Gastrocnemius medialis (tissue), 4 donors: ENCODE data around the gene BAZ2B. TPM values are rescaled to one million over a fixed set of nuclear protein-coding genes. Genes with fewer than 3 reads are reported as not detected.

ENCODE experiments used
- ATAC-seq, 2 donors: fragments of 150-250 bp; one replicate each; pipeline ENCODE4 v1.9.1; 2016
- DNase-seq, 2 donors: peaks; one replicate each; pipeline ENCODE4 v3.0.0-alpha.2; 2019
- H3K27ac ChIP-seq, 4 donors: fragments of 200-600 bp; sonication (generic); 1 replicate in 1 of 4; 2 replicates in 3 of 4; pipeline ENCODE4 v1.5.1; 2016 to 2018; ENCODE audit warnings: mild to moderate bottlenecking in 2 of 4, moderate library complexity in 1 of 4
- H3K27me3 ChIP-seq, 3 donors: fragments of 200-600 bp; sonication (generic) in 2 of 3; 1 replicate in 1 of 3; 2 replicates in 2 of 3; pipeline versions ENCODE4 v1.5.1 to v1.6.0; 2016 to 2019; ENCODE audit warnings: mild to moderate bottlenecking in 1 of 3, moderate library complexity in 1 of 3
- H3K36me3 ChIP-seq, 2 donors: fragments of 200-600 bp; sonication (generic) in 1 of 2; one replicate each; pipeline ENCODE4 v1.5.1; 2017 to 2018
- H3K4me1 ChIP-seq, 2 donors: fragments of 200-600 bp; sonication (generic) in 1 of 2; one replicate each; pipeline ENCODE4 v1.5.1; 2016 to 2017; ENCODE audit warnings: mild to moderate bottlenecking in 2 of 2
- H3K4me3 ChIP-seq, 4 donors: fragments of 200-600 bp; sonication (generic) in 3 of 4; 1 replicate in 1 of 4; 2 replicates in 3 of 4; pipeline ENCODE4 v1.5.1; 2016 to 2019; ENCODE audit warnings: mild to moderate bottlenecking in 2 of 4
- H3K9me3 ChIP-seq, 3 donors: fragments of 200-600 bp; sonication (generic) in 2 of 3; 1 replicate in 1 of 3; 2 replicates in 2 of 3; pipeline ENCODE4 v1.5.1; 2016 to 2019
- POLR2A ChIP-seq, 2 donors: fragments of 450-650 bp; IDR thresholded peaks; one replicate each; pipeline ENCODE4 v1.6.1; 2017; ENCODE audit warnings: antibody characterized with exemption in 2 of 2, mild to moderate bottlenecking in 2 of 2, moderate library complexity in 2 of 2
- in situ Hi-C, 4 donors: fragments of 200-750 bp; cut with MboI; loops; one replicate each; pipeline versions ENCODE4 v1.15.0 to v1.8.0; 2017; ENCODE audit warnings: low sequenced_read_pairs in 4 of 4
- intact Hi-C: fragments of 100-400 bp; cut with DNase I; formaldehyde crosslinking; loops from one replicate; pipeline ENCODE4 v1.15.1; 2023; ENCODE audit warnings: low total_unique reads
- total RNA-seq, 4 donors: library from RNA; depleted of rRNA; stranded (reverse); fragments of >200 nt; gene quantifications; one replicate each; pipeline versions ENCODE4 v1.1.0 to v1.2.3, GENCODE V29; 2016
- TF ChIP-seq, protein P1 (sequence below), 5 experiments: fragments of 450-650 bp in 3 of 5; fragments of 200-600 bp in 2 of 5; sonication (generic) in 2 of 5; IDR thresholded peaks in 4 of 5; conservative IDR thresholded peaks in 1 of 5; 1 replicate in 4 of 5; 2 replicates in 1 of 5; pipeline ENCODE4 v1.5.1; 2016 to 2019; ENCODE audit warnings: antibody characterized with exemption in 5 of 5, mild to moderate bottlenecking in 3 of 5, moderate library complexity in 3 of 5

The BAZ2B gene
- total RNA-seq, 4 donors from 2014 or later, result 27.6 to 57.2 (median 52.3) TPM

DNA sequence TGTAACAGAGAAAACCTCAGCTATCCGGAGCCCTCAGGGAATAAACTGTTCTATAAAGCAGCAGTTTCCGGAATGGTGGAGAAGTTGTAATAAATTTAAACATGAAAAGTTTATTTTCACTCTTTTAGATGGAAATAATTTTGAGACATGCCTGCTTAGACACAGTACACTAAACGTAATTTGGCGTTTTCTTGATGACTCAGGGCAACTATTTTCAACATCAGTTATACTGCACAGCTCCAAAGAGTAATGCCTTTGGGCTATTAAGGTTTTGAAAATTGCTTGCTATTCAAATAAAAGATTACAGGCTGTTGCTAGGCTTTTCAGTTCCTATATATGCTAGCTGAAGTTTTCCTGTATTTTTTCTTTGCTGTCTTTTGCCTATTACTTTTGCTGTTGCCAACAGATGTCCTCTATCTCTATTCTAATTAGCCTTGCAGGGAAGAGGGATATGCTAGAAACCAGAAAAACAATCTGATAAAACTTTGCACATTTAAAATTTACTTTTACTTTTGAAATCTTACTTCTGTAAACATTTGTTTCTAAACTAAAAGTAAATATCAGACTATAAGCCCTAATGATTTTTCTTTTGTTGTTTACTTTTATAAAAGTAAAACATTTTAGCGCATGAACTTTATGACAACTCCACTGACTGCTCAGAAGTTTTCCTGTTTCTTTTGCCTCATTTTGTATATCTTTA is 216.5 kb downstream of the BAZ2B start:
- Histone ChIP-seq H3K9me3 (no peaks in the 10 kb centered on the region), H3K27me3 (no peaks in the 10 kb centered on the region), H3K4me1 (peaks cover 0 to 13% of the 10 kb centered on the region in 2 donors), H3K27ac (no peak overlapping the region), H3K36me3 (peaks cover 0 to 18% of the 10 kb centered on the region in 2 donors), H3K4me3 (no peak overlapping the region)
- in situ Hi-C loops (no loop called here), intact Hi-C loops (no loop called here)
- TF ChIP-seq, protein P1, sequence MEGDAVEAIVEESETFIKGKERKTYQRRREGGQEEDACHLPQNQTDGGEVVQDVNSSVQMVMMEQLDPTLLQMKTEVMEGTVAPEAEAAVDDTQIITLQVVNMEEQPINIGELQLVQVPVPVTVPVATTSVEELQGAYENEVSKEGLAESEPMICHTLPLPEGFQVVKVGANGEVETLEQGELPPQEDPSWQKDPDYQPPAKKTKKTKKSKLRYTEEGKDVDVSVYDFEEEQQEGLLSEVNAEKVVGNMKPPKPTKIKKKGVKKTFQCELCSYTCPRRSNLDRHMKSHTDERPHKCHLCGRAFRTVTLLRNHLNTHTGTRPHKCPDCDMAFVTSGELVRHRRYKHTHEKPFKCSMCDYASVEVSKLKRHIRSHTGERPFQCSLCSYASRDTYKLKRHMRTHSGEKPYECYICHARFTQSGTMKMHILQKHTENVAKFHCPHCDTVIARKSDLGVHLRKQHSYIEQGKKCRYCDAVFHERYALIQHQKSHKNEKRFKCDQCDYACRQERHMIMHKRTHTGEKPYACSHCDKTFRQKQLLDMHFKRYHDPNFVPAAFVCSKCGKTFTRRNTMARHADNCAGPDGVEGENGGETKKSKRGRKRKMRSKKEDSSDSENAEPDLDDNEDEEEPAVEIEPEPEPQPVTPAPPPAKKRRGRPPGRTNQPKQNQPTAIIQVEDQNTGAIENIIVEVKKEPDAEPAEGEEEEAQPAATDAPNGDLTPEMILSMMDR (IDR thresholded peaks at IDR 0.05 in 4 of 5, conservative IDR thresholded peaks at IDR 0.05 in 1 of 5), result no peak
- TF ChIP-seq POLR2A (IDR thresholded peaks at IDR 0.05), result no peak
- ATAC-seq (no peak), DNase-seq (no peak)

DNA sequence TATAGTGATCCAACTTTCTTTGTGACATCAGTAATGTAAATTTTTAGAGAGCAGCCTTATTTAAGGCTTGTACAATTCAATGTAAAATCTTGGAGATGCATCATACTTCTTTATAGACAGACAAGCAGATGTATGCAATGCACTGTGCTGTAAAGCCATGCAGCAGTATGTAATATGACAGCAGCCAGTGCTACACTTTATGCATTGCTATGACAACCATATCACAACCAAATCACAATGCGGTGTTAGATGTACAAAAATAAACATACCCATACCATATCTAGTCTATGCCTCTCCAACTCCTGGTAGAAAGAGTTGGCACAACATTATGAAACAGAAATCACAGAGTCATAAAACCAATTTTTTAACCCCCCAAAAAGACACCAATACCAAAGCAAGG is 219.5 kb downstream of the BAZ2B start:
- TF ChIP-seq, protein P1 (IDR thresholded peaks at IDR 0.05 in 4 of 5, conservative IDR thresholded peaks at IDR 0.05 in 1 of 5), result no peak
- TF ChIP-seq POLR2A (IDR thresholded peaks at IDR 0.05), result no peak

DNA sequence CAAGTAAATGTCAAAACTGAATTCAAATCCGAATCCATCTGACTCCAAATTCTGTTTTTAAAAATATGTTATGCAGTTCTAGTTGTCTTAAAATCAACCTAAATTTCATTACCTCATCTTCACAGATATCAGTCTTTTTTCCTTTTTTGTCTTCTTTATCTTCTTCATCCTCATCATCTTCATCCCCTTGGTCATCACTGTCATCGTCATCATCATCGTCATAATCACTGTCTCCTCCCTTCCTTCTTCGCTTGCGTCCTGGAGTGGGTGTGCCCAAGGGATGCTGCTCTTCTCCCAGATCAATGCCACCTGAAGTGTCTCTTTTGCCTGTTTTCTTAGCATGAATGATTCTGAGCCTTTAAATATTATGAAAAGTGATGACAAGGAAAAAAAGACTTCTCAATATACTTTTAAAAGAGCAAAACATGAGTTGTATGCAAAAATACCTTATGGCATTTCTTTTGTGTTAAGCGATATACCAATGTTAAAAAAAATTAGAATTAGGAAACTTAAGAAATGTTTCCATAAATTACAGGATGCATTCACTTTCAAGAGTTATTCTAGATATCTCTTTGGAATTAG is 233.8 kb downstream of the BAZ2B start:
- no peak for TF ChIP-seq POLR2A (IDR thresholded peaks at IDR 0.05)
- TF ChIP-seq, protein P1 (IDR thresholded peaks at IDR 0.05 in 4 of 5, conservative IDR thresholded peaks at IDR 0.05 in 1 of 5), result no peak
- Histone ChIP-seq H3K36me3 (peaks cover 4 to 50% of the 10 kb centered on the region in 2 donors), H3K4me3 (no peak overlapping the region), H3K27ac (no peak overlapping the region), H3K27me3 (no peaks in the 10 kb centered on the region), H3K4me1 (no peaks in the 10 kb centered on the region), H3K9me3 (no peaks in the 10 kb centered on the region)
- intact Hi-C loops, result no loop called here
- ATAC-seq (no peak), DNase-seq (no peak)
- in situ Hi-C loops, result no loop called here

More for the DNA sequence above, 219.5 kb downstream of the BAZ2B start:
- Histone ChIP-seq H3K9me3 (no peaks in the 10 kb centered on the region), H3K4me3 (no peak overlapping the region), H3K27me3 (no peaks in the 10 kb centered on the region), H3K36me3 (peaks cover 0 to 25% of the 10 kb centered on the region in 2 donors), H3K4me1 (peaks cover 0 to 13% of the 10 kb centered on the region in 2 donors), H3K27ac (no peak overlapping the region)
- DNase-seq (no peak), ATAC-seq (no peak)
- in situ Hi-C loops, result no loop called here
- intact Hi-C loops, result no loop called here

DNA sequence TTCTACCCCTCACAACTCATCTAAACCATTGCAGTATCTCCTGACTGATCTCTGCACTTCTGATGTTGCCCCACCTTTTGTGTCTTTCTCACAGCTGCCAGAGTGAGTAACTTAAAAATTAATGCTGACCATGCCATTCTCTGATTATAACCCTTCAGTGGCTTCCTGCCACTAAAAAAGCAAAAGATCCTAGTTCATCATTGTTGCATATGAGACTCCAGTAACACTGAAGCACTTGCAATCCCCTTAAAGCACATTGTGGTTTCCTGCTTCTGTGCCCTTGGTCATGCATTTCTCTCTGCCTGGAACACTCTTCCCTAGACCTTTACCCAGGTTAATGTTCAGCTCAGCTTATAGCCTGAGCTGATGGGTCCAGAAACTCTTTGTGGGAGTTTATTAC is 234.8 kb downstream of the BAZ2B start:
- DNase-seq (no peak), ATAC-seq (no peak)
- TF ChIP-seq, protein P1 (IDR thresholded peaks at IDR 0.05 in 4 of 5, conservative IDR thresholded peaks at IDR 0.05 in 1 of 5), result no peak
- no peak for TF ChIP-seq POLR2A (IDR thresholded peaks at IDR 0.05)
- intact Hi-C loops (no loop called here), in situ Hi-C loops (no loop called here)
- Histone ChIP-seq H3K4me3 (no peak overlapping the region), H3K27ac (no peak overlapping the region), H3K9me3 (no peaks in the 10 kb centered on the region), H3K36me3 (peaks cover 4 to 48% of the 10 kb centered on the region in 2 donors), H3K27me3 (no peaks in the 10 kb centered on the region), H3K4me1 (no peaks in the 10 kb centered on the region)
